Inflammatory macrophage treated with lipopolysaccharide for 4 hours (primary cell): ENCODE measurements around the gene GNAO1.

ENCODE experiments used
- DNase-seq: peaks from one replicate; pipeline ENCODE4 v3.0.0-alpha.2; 2020

Gene GNAO1

GRCh38 chr16:56351481-56351880 lies 160.2 kb downstream of the GNAO1 start:
- no peak for DNase-seq

- no peak for DNase-seq
Observed at GRCh38 chr16:56352351-56353053, 161.2 kb downstream of the GNAO1 start.

GRCh38 chr16:56353054-56353921 lies 162.0 kb downstream of the GNAO1 start:
- DNase-seq = no peak

GRCh38 chr16:56354016-56354415 lies 162.7 kb downstream of the GNAO1 start:
- DNase-seq = no peak

- DNase-seq = no peak
Observed at GRCh38 chr16:56354746-56355145, 163.5 kb downstream of the GNAO1 start.

- DNase-seq = no peak
Observed at GRCh38 chr16:56355221-56355620, 163.9 kb downstream of the GNAO1 start.

- no peak for DNase-seq
Observed at GRCh38 chr16:56355786-56356275, 164.5 kb downstream of the GNAO1 start.

- DNase-seq = peak; percentile 76
Observed at GRCh38 chr16:56356276-56357240, 165.3 kb downstream of the GNAO1 start.

- no peak for DNase-seq
Observed at GRCh38 chr16:56357241-56357764, 166.0 kb downstream of the GNAO1 start.

GRCh38 chr16:56357765-56358322 lies 166.6 kb downstream of the GNAO1 start:
- DNase-seq = peak; percentile 23

GRCh38 chr16:56360117-56361008 lies 169.1 kb downstream of the GNAO1 start:
- no peak for DNase-seq

GRCh38 chr16:56362057-56362655 lies 170.9 kb downstream of the GNAO1 start:
- no peak for DNase-seq

GRCh38 chr16:56362706-56363105 lies 171.4 kb downstream of the GNAO1 start:
- DNase-seq = no peak

- DNase-seq = no peak
Observed at GRCh38 chr16:56363181-56363716, 172.0 kb downstream of the GNAO1 start.

- no peak for DNase-seq
Observed at GRCh38 chr16:56363781-56364565, 172.7 kb downstream of the GNAO1 start.

- no peak for DNase-seq
Observed at GRCh38 chr16:56364865-56365264, 173.6 kb downstream of the GNAO1 start.

GRCh38 chr16:56365552-56365951 lies 174.3 kb downstream of the GNAO1 start:
- DNase-seq = no peak

GRCh38 chr16:56366945-56367344 lies 175.7 kb downstream of the GNAO1 start:
- DNase-seq = no peak

GRCh38 chr16:56367764-56368163 lies 176.5 kb downstream of the GNAO1 start:
- DNase-seq = no peak

- DNase-seq = no peak
Observed at GRCh38 chr16:56368545-56368944, 177.3 kb downstream of the GNAO1 start.
